ENCODE measurements around the gene ARHGDIB.
A peak's percentile ranks its signal among the peaks of the same experiment; 100 is the strongest.

ARHGDIB gene

GRCh38 chr12:14928931-14929330, 32.5 kb downstream of the ARHGDIB start:
- H3K27me3 ChIP-seq (ENCODE audit: insufficient read depth, low read length): no peaks in the 10 kb centered on the region
- H3K4me3 ChIP-seq (ENCODE audit: low read length): peak overlapping the region; percentile 21; the same call in 1 of the 2 replicates
- H3K36me3 ChIP-seq (ENCODE audit: insufficient read depth, low read length): no peaks in the 10 kb centered on the region
- peaks cover 15% of the 10 kb centered on the region; the same call in 1 of the 2 replicates for H3K4me1 ChIP-seq (ENCODE audit: insufficient read depth, low read length)
- H3K9me3 ChIP-seq (ENCODE audit: insufficient read depth, low read depth, low read length): no peaks in the 10 kb centered on the region
- H3K27ac ChIP-seq (ENCODE audit: low read depth, low read length): no peak overlapping the region; the same call in 1 of the 2 replicates
- WGBS: 92% methylated on average over 4 of the region's 4 CpGs
- peak overlapping the region; percentile 51; the same call in 1 of the 2 replicates for H3K9ac ChIP-seq (ENCODE audit: low read depth, low read length)

GRCh38 chr12:14927267-14927666, 34.1 kb downstream of the ARHGDIB start:
- 96% methylated on average over 1 of the region's 3 CpGs for WGBS
- Histone ChIP-seq H3K27ac (ENCODE audit: low read depth, low read length) (no peak overlapping the region), H3K4me1 (ENCODE audit: insufficient read depth, low read length) (peaks cover 15% of the 10 kb centered on the region; the same call in 1 of the 2 replicates)

GRCh38 chr12:14924541-14924940, 36.9 kb downstream of the ARHGDIB start:
- Histone ChIP-seq H3K4me3 (ENCODE audit: low read length) (no peak overlapping the region), H3K4me1 (ENCODE audit: insufficient read depth, low read length) (peaks cover 14% of the 10 kb centered on the region; the same call in 1 of the 2 replicates), H3K27ac (ENCODE audit: low read depth, low read length) (no peak overlapping the region), H3K27me3 (ENCODE audit: insufficient read depth, low read length) (no peaks in the 10 kb centered on the region), H3K9ac (ENCODE audit: low read depth, low read length) (no peak overlapping the region), H3K36me3 (ENCODE audit: insufficient read depth, low read length) (no peaks in the 10 kb centered on the region), H3K9me3 (ENCODE audit: insufficient read depth, low read depth, low read length) (no peaks in the 10 kb centered on the region)
- 93% methylated on average over 3 of the region's 3 CpGs for WGBS

More at GRCh38 chr12:14927267-14927666, 34.1 kb downstream of the ARHGDIB start:
- H3K9me3 ChIP-seq (ENCODE audit: insufficient read depth, low read depth, low read length): no peaks in the 10 kb centered on the region
- H3K9ac ChIP-seq (ENCODE audit: low read depth, low read length): no peak overlapping the region
- H3K27me3 ChIP-seq (ENCODE audit: insufficient read depth, low read length): no peaks in the 10 kb centered on the region
- no peak overlapping the region for H3K4me3 ChIP-seq (ENCODE audit: low read length)
- no peaks in the 10 kb centered on the region for H3K36me3 ChIP-seq (ENCODE audit: insufficient read depth, low read length)

- no peaks in the 10 kb centered on the region for H3K27me3 ChIP-seq (ENCODE audit: insufficient read depth, low read length)
- no peak overlapping the region for H3K27ac ChIP-seq (ENCODE audit: low read depth, low read length)
- no peak overlapping the region for H3K4me3 ChIP-seq (ENCODE audit: low read length)
- no peaks in the 10 kb centered on the region for H3K9me3 ChIP-seq (ENCODE audit: insufficient read depth, low read depth, low read length)
- H3K4me1 ChIP-seq (ENCODE audit: insufficient read depth, low read length): peaks cover 8% of the 10 kb centered on the region; the same call in 1 of the 2 replicates
- 96% methylated on average over 2 of the region's 2 CpGs for WGBS
- H3K36me3 ChIP-seq (ENCODE audit: insufficient read depth, low read length): no peaks in the 10 kb centered on the region
- no peak overlapping the region for H3K9ac ChIP-seq (ENCODE audit: low read depth, low read length)
These were observed 37.5 kb downstream of the ARHGDIB start for GRCh38 chr12:14923944-14924343.

- H3K4me3 ChIP-seq (ENCODE audit: low read length): no peak overlapping the region
- H3K27me3 ChIP-seq (ENCODE audit: insufficient read depth, low read length): no peaks in the 10 kb centered on the region
- H3K4me1 ChIP-seq (ENCODE audit: insufficient read depth, low read length): no peaks in the 10 kb centered on the region
- H3K36me3 ChIP-seq (ENCODE audit: insufficient read depth, low read length): no peaks in the 10 kb centered on the region
- no peak overlapping the region for H3K27ac ChIP-seq (ENCODE audit: low read depth, low read length)
- no peaks in the 10 kb centered on the region for H3K9me3 ChIP-seq (ENCODE audit: insufficient read depth, low read depth, low read length)
- WGBS: 91% methylated on average over 2 of the region's 2 CpGs
- H3K9ac ChIP-seq (ENCODE audit: low read depth, low read length): no peak overlapping the region
These were observed 40.2 kb downstream of the ARHGDIB start for GRCh38 chr12:14921218-14921617.

GRCh38 chr12:14920475-14921126, 40.8 kb downstream of the ARHGDIB start:
- Histone ChIP-seq H3K27me3 (ENCODE audit: insufficient read depth, low read length) (no peaks in the 10 kb centered on the region), H3K9ac (ENCODE audit: low read depth, low read length) (no peak overlapping the region), H3K36me3 (ENCODE audit: insufficient read depth, low read length) (no peaks in the 10 kb centered on the region), H3K4me3 (ENCODE audit: low read length) (no peak overlapping the region), H3K4me1 (ENCODE audit: insufficient read depth, low read length) (no peaks in the 10 kb centered on the region), H3K9me3 (ENCODE audit: insufficient read depth, low read depth, low read length) (no peaks in the 10 kb centered on the region), H3K27ac (ENCODE audit: low read depth, low read length) (no peak overlapping the region)
- 89% methylated on average over 7 of the region's 7 CpGs for WGBS

GRCh38 chr12:14919455-14919854, 41.9 kb downstream of the ARHGDIB start:
- Histone ChIP-seq H3K36me3 (ENCODE audit: insufficient read depth, low read length) (no peaks in the 10 kb centered on the region), H3K9ac (ENCODE audit: low read depth, low read length) (no peak overlapping the region), H3K9me3 (ENCODE audit: insufficient read depth, low read depth, low read length) (no peaks in the 10 kb centered on the region), H3K27me3 (ENCODE audit: insufficient read depth, low read length) (no peaks in the 10 kb centered on the region), H3K4me1 (ENCODE audit: insufficient read depth, low read length) (no peaks in the 10 kb centered on the region), H3K27ac (ENCODE audit: low read depth, low read length) (no peak overlapping the region), H3K4me3 (ENCODE audit: low read length) (no peak overlapping the region)

GRCh38 chr12:14915736-14916135, 45.7 kb downstream of the ARHGDIB start:
- Histone ChIP-seq H3K27me3 (ENCODE audit: insufficient read depth, low read length) (no peaks in the 10 kb centered on the region), H3K4me3 (ENCODE audit: low read length) (no peak overlapping the region), H3K36me3 (ENCODE audit: insufficient read depth, low read length) (no peaks in the 10 kb centered on the region), H3K9ac (ENCODE audit: low read depth, low read length) (no peak overlapping the region), H3K9me3 (ENCODE audit: insufficient read depth, low read depth, low read length) (no peaks in the 10 kb centered on the region), H3K4me1 (ENCODE audit: insufficient read depth, low read length) (no peaks in the 10 kb centered on the region), H3K27ac (ENCODE audit: low read depth, low read length) (no peak overlapping the region)
- WGBS: no CpG with 5 or more reads among the region's 2 CpGs

- no peak overlapping the region for H3K27ac ChIP-seq (ENCODE audit: low read depth, low read length)
- H3K4me1 ChIP-seq (ENCODE audit: insufficient read depth, low read length): no peaks in the 10 kb centered on the region
- 89% methylated on average over 4 of the region's 4 CpGs for WGBS
- H3K27me3 ChIP-seq (ENCODE audit: insufficient read depth, low read length): no peaks in the 10 kb centered on the region
- H3K36me3 ChIP-seq (ENCODE audit: insufficient read depth, low read length): no peaks in the 10 kb centered on the region
- no peaks in the 10 kb centered on the region for H3K9me3 ChIP-seq (ENCODE audit: insufficient read depth, low read depth, low read length)
- no peak overlapping the region for H3K4me3 ChIP-seq (ENCODE audit: low read length)
- no peak overlapping the region for H3K9ac ChIP-seq (ENCODE audit: low read depth, low read length)
These were observed 48.0 kb downstream of the ARHGDIB start for GRCh38 chr12:14913381-14913781.

GRCh38 chr12:14911131-14911530, 50.3 kb downstream of the ARHGDIB start:
- Histone ChIP-seq H3K9me3 (ENCODE audit: insufficient read depth, low read depth, low read length) (no peaks in the 10 kb centered on the region), H3K27ac (ENCODE audit: low read depth, low read length) (no peak overlapping the region), H3K4me1 (ENCODE audit: insufficient read depth, low read length) (no peaks in the 10 kb centered on the region), H3K4me3 (ENCODE audit: low read length) (no peak overlapping the region), H3K27me3 (ENCODE audit: insufficient read depth, low read length) (no peaks in the 10 kb centered on the region), H3K9ac (ENCODE audit: low read depth, low read length) (no peak overlapping the region), H3K36me3 (ENCODE audit: insufficient read depth, low read length) (no peaks in the 10 kb centered on the region)
- 97% methylated on average over 2 of the region's 2 CpGs for WGBS

- no peaks in the 10 kb centered on the region for H3K9me3 ChIP-seq (ENCODE audit: insufficient read depth, low read depth, low read length)
- no peaks in the 10 kb centered on the region for H3K36me3 ChIP-seq (ENCODE audit: insufficient read depth, low read length)
- no peaks in the 10 kb centered on the region for H3K27me3 ChIP-seq (ENCODE audit: insufficient read depth, low read length)
- no peak overlapping the region for H3K27ac ChIP-seq (ENCODE audit: low read depth, low read length)
- 91% methylated on average over 5 of the region's 5 CpGs for WGBS
- H3K9ac ChIP-seq (ENCODE audit: low read depth, low read length): no peak overlapping the region
- no peak overlapping the region for H3K4me3 ChIP-seq (ENCODE audit: low read length)
- no peaks in the 10 kb centered on the region for H3K4me1 ChIP-seq (ENCODE audit: insufficient read depth, low read length)
These were observed 51.1 kb downstream of the ARHGDIB start for GRCh38 chr12:14910090-14910915.
